H1 (cell line): ENCODE results near the gene GPR161. TPM values are rescaled to one million over a fixed set of nuclear protein-coding genes. Genes with fewer than 3 reads are reported as not detected.

ENCODE experiments used
- BACH1 ChIP-seq: IDR thresholded peaks from 2 replicates; pipeline ENCODE4 v1.6.1; 2012; ENCODE audit warnings: low read length, improper control_type of control experiment
- CBX5 ChIP-seq: fragments of 300-800, 300-1000 bp; sonication (generic); IDR thresholded peaks from 2 replicates; pipeline ENCODE4 v1.7.1; 2016; ENCODE audit warnings: antibody characterized with exemption, low read length, low read depth
- CHD7 ChIP-seq: fragments of 300-600 bp; sonication (generic); IDR thresholded peaks from 2 replicates; pipeline ENCODE4 v1.7.1; 2012; ENCODE audit warnings: low read length, moderate library complexity, mild to moderate bottlenecking, inconsistent platforms; ENCODE audit not compliant: insufficient replicate concordance
- HDAC6 ChIP-seq: IDR thresholded peaks from one replicate; pipeline ENCODE4 v1.7.1; 2012; ENCODE audit warnings: low read depth, mild to moderate bottlenecking, inconsistent platforms, low read length, moderate library complexity
- NANOG ChIP-seq: IDR thresholded peaks from 2 replicates; pipeline ENCODE4 v1.6.1; 2011; ENCODE audit warnings: low read length, low read depth, mild to moderate bottlenecking, inconsistent platforms; ENCODE audit not compliant: insufficient read depth, poor library complexity, severe bottlenecking
- PHF8 ChIP-seq: fragments of 200-600 bp; sonication (generic); conservative IDR thresholded peaks from 2 replicates; pipeline ENCODE4 v1.7.1; 2012; ENCODE audit warnings: low read depth, mild to moderate bottlenecking, inconsistent platforms, low read length, moderate library complexity
- polyA plus RNA-seq, 7 experiments: library from polyadenylated mRNA; depleted of rRNA in 3 of 7; stranded (reverse) in 5 of 7; unstranded in 2 of 7; fragments of >200 nt in 5 of 7; fragments of 200-250 nt in 2 of 7; gene quantifications; 1 replicate in 5 of 7; 2 replicates in 1 of 7; 4 replicates in 1 of 7; pipeline versions ENCODE4 v1.2.1 to v1.2.3, GENCODE V29; 2011 to 2013; ENCODE audit warnings: missing spikeins in 2 of 7, mixed read lengths in 2 of 7
- total RNA-seq: library from RNA; stranded (reverse); fragmentation: NEBNext Ultra II Directional; extraction: Animal tissue kit (Norgen Biotek cat#: 25700); gene quantifications from 2 replicates; pipeline ENCODE4 v1.2.1, GENCODE V29; 2021
- TF ChIP-seq, protein P1 (sequence below): IDR thresholded peaks from 2 replicates; pipeline ENCODE4 v1.6.1; 2012; ENCODE audit warnings: low read length, inconsistent platforms

GPR161 gene
- total and polyA plus RNA-seq, 2 of the 8 experiments (the other 6 are each of a cell fraction or from before 2014, with no cell fraction given) = 13.7 to 16.8 TPM

DNA sequence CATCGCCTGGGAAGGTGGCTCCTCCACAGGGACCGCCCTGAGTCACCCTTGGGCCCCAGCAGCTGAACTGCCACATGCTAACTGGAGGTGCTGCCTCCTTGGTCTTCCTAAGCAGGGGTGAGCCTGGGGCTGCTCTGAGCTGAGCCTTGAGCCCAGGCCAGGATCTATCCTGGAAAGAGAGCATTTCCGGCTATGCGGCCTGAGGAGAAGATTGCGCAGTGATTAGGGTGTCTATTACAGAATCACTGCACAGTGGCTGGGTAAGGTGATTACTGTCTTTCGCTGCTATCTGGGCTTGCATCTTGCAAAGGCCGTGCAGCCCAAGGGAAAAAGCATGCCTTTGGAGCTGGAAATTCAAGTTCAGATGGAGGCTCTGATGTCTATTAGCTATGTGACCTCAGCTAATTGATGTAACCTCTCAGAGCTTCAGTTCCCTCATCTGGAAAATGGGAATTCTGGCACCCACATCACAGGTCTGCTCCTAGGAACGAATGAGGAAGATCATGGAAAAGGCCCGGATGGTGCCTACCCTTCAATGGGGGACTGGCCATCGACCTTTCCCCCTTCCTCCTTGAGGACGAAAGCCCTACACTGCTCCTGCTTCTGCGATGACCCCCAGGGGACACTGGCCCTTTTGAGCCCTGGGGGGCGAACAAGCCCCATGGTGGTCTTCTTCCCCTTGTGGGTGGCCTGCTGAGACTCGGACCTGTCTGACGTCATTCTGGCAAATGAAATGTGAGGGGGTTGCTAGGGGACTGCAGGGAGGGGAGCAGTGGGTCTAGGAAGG, 38.0 kb downstream of the GPR161 start (continued):
- no peak for TF ChIP-seq CHD7
- TF ChIP-seq CBX5 = no peak
- TF ChIP-seq, protein P1, sequence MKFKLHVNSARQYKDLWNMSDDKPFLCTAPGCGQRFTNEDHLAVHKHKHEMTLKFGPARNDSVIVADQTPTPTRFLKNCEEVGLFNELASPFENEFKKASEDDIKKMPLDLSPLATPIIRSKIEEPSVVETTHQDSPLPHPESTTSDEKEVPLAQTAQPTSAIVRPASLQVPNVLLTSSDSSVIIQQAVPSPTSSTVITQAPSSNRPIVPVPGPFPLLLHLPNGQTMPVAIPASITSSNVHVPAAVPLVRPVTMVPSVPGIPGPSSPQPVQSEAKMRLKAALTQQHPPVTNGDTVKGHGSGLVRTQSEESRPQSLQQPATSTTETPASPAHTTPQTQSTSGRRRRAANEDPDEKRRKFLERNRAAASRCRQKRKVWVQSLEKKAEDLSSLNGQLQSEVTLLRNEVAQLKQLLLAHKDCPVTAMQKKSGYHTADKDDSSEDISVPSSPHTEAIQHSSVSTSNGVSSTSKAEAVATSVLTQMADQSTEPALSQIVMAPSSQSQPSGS = no peak
- TF ChIP-seq PHF8 = no peak
- TF ChIP-seq BACH1 = no peak
- no peak for TF ChIP-seq HDAC6
- TF ChIP-seq NANOG = no peak
